GM12864 (cell line): ENCODE measurements around the gene C2orf80.
"Not testable (repeated sequence)": the region's sequence is repeated elsewhere in the genome, so short reads cannot be mapped to it uniquely, and the experiment has no call there.

Experiments
- DNase-seq: peaks from one replicate; pipeline ENCODE4 v3.0.0-alpha.2; 2011; ENCODE audit warnings: low read depth
- H3K4me3 ChIP-seq: 2 replicates; pipeline ENCODE4 v1.5.1; 2011; ENCODE audit warnings: mild to moderate bottlenecking, low read depth, low read length, control low read depth
- TF ChIP-seq, protein P1 (sequence below): IDR thresholded peaks from 2 replicates; pipeline ENCODE4 v1.5.1; 2011; ENCODE audit warnings: low read depth, mild to moderate bottlenecking, moderate library complexity, low read length, control low read depth, inconsistent platforms; ENCODE audit errors: missing control alignments

The C2orf80 gene

DNA sequence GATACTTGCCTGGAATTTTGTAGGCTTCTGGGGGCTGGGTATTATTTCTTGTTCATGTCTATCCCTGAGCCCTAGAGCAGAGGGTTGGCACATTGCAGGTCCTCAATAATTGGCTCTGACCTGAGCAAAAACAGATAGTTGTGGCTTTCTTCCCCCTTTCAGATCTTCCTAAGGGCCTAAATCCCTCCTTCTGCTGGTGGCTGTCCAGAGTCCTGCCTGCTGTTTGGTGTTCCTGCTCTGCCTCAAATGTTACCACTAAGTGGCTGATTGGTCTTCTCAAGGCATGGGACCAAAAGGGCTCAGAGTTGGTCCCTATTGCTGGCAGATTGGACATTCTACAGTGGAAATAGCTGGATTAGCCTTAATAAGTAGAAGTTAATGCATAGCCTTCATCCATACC, 42.8 kb downstream of the C2orf80 start:
- no peak overlapping the region for H3K4me3 ChIP-seq
- TF ChIP-seq, protein P1, sequence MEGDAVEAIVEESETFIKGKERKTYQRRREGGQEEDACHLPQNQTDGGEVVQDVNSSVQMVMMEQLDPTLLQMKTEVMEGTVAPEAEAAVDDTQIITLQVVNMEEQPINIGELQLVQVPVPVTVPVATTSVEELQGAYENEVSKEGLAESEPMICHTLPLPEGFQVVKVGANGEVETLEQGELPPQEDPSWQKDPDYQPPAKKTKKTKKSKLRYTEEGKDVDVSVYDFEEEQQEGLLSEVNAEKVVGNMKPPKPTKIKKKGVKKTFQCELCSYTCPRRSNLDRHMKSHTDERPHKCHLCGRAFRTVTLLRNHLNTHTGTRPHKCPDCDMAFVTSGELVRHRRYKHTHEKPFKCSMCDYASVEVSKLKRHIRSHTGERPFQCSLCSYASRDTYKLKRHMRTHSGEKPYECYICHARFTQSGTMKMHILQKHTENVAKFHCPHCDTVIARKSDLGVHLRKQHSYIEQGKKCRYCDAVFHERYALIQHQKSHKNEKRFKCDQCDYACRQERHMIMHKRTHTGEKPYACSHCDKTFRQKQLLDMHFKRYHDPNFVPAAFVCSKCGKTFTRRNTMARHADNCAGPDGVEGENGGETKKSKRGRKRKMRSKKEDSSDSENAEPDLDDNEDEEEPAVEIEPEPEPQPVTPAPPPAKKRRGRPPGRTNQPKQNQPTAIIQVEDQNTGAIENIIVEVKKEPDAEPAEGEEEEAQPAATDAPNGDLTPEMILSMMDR: no peak
- no peak for DNase-seq

DNA sequence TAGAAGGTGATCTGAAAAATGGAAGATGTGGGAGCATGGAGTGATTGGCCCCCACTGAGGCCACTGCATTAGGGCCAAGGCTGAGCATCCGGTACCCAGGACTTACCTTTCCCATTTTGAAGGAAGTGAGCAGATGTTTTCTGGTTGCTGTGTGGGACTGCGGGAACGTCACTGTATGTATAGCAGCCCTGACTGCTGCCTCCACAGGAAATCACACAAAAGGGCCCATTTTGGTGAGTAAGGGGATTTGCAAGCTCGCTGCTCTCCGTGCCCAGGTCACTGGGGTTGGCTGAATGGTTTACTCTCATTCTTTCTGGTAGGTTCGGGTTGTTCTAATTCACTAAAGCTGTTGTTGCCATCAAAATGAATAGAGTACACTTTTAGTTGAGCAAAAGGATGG, 43.8 kb downstream of the C2orf80 start, which contains the start of gene CRYGB:
Gene CRYGB, minus strand, starts transcription at position 153 of the 400 bp plus-strand sequence. Its CDS starts 38 bp downstream, at position 115.
- no peak within 1 kb of the TSS for H3K4me3 ChIP-seq
- DNase-seq: no peak

DNA sequence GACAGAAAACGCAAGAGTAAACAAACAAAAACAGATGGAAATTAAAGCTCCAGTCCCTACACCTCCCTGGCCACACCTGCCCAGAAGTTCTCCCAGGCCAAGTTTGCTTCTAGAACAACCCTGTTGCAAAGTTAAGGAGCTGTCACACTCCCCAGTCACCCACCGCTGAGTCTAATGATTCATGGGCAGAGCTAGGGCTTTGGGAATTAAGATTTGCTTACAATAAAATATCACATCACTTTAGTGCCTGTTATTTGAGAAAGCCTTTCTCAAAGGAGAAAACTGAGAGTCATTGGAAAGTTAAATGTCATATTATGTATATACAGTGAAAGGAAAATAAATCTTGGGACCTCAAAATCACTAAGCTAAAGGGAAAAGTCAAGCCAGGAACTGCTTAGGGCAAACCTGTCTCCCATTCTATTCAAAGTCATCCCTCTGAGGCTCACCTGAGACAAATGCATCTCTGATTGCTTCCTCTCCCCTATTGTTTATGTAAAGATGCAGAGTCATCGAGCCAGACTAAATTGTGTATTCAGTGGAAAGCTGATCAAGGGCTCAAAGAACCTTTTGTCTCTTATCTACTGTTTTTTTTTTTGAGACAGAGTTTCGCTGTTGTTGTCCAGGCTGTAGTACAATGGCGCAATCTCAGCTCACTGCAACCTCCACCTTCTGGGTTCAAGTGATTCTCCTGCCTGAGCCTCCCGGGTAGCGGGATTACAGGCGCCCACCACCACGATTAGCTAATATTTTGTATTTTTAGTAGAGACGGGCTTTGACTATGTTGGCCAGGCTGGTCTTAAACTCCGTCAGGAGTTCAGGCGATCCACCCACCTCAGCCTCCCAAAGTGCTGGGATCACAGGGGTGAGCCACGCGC, 46.7 kb downstream of the C2orf80 start:
- TF ChIP-seq, protein P1: no peak
- no peak for DNase-seq
- H3K4me3 ChIP-seq: no peak overlapping the region

More for the DNA sequence above, 43.8 kb downstream of the C2orf80 start, which contains the start of gene CRYGB:
- TF ChIP-seq, protein P1: no peak

DNA sequence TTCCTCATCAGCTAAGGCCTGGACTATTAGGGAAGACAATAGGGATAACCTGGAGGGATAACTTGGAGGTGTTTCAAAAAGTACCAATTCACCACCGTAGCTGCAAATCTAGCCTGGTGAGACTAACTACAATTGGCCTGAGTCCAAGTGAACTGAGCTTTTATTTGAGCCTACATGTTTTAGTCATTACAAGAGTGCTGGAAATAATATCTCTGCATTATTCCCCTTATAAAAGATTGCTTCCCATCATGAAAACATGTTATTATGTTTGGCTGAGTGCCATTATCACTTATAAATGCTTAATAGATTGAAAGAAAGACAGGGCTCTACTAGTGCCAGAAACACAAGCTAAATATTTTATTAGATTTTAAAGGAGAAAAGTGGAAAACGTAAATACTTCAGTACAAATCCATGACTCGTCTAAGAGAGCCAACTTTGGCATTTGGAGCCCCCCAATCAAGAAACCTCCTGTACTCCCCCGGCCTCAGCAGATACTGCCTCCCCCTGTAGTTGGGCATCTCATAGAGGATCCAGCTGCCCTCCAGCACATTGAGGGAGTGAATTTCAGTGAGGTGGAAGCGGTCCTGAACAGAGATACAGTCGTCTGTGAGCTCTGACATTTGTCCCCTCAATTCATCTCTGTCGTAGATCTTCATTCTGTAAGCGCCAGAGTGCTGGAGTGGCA, 47.4 kb downstream of the C2orf80 start:
- H3K4me3 ChIP-seq: no peak overlapping the region
- no peak for DNase-seq
- TF ChIP-seq, protein P1: no peak

DNA sequence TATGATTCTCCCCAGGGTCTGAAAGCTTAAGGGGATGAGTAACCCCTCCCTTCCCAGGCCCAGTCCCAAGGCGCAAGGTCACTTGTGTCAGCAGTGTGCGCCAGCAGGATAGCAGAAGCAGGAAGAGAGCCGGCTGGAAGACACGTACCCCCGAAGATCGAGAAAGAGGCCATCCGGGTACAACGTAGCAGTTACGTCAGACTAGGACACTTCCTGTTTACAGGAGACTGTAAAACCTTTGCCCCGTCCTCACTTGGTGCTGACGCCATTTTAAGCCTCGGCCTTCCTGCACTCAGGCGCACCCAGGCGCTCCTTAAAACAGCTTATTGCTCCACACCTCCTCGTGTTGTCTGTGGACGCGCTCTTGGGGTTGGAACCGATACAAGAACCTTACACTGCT, 50.4 kb downstream of the C2orf80 start:
- no peak overlapping the region for H3K4me3 ChIP-seq
- TF ChIP-seq, protein P1: no peak
- no peak for DNase-seq

DNA sequence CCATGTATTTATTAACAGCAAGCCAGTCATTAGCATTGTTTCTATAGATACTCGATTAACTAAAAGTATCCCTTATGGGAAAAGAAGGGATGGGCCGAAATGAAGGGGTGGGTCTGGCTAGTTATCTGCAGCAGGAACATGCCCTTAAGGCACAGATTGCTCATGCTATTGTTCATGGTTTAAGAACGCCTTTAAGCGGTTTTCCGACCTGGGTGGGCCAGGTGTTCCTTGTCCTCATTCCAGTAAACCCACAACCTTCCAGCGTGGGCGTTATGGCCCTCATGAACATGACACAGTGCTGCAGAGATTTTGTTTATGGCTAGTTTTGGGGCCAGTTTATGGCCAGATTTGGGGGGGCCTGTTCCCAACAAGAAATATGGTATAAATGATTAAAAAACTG, 51.5 kb downstream of the C2orf80 start:
- H3K4me3 ChIP-seq, DNase-seq: not testable (repeated sequence)

DNA sequence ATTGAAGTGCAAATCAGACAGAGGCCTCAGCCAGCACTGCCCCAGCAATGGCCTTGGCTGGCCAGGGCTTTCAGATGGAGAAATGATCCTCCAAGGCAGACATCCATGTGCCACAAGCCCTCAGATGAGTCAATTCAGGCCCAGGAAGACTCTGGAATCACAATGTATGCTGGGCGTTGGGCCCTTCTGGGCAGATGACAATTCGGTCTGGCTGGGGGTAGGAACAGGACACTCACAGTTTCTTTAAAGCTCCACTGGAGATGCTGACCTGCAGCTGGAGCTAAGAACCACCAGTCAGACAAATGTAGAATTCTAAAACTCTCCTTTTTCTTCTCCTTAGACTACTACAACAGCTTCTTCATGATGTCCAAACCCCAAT, 53.1 kb downstream of the C2orf80 start:
- TF ChIP-seq, protein P1: no peak
- no peak for DNase-seq
- no peak overlapping the region for H3K4me3 ChIP-seq
